GM12873 (cell line): ENCODE measurements around the gene CHST15.

ENCODE experiments used
- TF ChIP-seq, protein P1 (sequence below): IDR thresholded peaks from 2 replicates; pipeline ENCODE4 v1.5.1; 2012; ENCODE audit warnings: low read depth, mild to moderate bottlenecking, moderate library complexity, low read length, control low read depth; ENCODE audit not compliant: insufficient read depth; ENCODE audit errors: missing control alignments

The CHST15 gene

GRCh38 chr10:124042656-124043309 is 50.6 kb downstream of the CHST15 start:
- TF ChIP-seq, protein P1, sequence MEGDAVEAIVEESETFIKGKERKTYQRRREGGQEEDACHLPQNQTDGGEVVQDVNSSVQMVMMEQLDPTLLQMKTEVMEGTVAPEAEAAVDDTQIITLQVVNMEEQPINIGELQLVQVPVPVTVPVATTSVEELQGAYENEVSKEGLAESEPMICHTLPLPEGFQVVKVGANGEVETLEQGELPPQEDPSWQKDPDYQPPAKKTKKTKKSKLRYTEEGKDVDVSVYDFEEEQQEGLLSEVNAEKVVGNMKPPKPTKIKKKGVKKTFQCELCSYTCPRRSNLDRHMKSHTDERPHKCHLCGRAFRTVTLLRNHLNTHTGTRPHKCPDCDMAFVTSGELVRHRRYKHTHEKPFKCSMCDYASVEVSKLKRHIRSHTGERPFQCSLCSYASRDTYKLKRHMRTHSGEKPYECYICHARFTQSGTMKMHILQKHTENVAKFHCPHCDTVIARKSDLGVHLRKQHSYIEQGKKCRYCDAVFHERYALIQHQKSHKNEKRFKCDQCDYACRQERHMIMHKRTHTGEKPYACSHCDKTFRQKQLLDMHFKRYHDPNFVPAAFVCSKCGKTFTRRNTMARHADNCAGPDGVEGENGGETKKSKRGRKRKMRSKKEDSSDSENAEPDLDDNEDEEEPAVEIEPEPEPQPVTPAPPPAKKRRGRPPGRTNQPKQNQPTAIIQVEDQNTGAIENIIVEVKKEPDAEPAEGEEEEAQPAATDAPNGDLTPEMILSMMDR: no peak

DNA sequence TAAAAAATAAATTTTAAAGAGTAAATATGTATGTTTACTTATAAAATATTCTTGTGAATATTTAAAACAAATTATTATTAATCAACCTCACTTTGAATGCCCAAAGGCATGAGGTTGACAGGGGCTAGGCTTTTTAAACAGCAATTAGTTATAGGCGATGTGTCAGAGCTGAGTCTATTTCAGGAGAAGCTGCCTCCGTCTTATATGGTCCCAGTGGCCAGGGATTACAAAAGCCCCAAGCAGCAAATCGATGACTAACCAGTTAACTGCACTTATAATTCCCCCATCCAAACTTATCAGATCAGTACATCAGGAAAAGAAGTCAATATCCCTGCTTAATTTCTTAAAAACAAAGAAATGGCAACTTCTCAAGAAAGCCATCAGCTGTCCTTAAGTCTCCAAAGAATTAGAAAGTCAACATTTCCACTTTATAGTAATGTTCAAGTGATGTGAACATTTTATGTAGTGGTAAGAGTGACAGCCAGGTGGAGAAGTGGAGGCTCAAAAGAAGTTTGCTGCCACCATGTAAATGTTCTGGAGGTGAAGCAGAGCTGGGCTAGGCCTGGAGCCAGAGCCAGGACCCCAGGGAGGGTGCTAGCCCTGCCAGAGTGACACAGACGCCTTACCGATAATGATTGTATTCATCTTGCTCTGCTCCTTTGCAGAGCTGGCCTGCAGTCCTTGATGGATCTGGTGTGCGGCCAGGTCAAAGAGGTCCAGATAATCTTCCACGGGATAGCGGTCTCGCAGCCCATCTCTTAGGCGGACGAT is 51.5 kb downstream of the CHST15 start:
- TF ChIP-seq, protein P1: no peak

- TF ChIP-seq, protein P1: no peak
Observed at GRCh38 chr10:124040451-124041188, 52.8 kb downstream of the CHST15 start.

DNA sequence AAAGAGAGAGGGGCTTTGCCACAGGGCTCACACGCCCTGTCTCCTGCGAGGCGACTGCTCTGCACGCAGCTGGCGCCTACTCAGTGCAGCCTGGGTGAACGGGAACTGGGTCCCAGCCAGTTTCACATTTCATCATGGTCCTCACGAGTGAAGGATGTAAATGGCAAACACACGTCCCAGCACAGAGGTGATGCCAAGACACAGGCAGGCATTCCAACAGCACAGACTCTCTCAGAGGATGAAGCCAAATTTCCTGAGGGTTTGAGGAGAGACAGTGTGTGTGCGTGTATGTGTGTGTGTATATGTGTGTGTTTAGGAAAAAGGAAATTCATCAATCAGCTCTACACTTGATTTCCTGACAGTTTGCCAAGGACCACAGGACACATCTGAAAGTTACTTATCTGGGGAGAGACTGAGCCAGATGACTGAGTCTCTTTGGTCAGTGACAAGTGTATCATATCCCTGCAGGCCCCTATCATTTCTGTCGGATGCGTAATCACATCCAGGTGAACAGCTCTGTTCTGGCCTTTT is 53.9 kb downstream of the CHST15 start:
- TF ChIP-seq, protein P1: no peak

- TF ChIP-seq, protein P1: no peak
Observed at GRCh38 chr10:124037784-124038183, 55.6 kb downstream of the CHST15 start.

DNA sequence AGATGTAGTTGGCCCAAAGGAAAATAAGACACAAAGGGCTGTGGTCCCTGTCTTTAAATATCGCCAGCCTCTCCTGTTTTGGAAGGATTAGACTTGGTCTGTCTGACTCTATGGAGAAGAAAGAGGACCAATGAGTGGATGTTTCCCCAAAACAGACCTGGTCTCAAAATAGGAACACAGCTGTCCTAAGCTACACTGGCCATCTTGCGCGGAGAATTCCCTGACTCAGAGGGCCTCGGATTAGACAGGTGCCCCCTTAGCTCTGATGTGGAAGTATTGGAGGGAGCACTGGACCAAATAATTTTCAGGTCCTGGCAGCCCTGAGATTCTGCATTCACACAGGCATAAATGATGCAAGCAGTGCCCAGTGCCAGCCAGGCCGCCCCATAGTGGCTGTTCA is 56.1 kb downstream of the CHST15 start:
- TF ChIP-seq, protein P1: no peak

GRCh38 chr10:124036746-124037145 is 56.7 kb downstream of the CHST15 start:
- TF ChIP-seq, protein P1: no peak
